SIG-M5 treated with dmso at 0.1 percent for 504 hours (cell line): ENCODE measurements around the gene ABHD15.

ENCODE experiments used
- DNase-seq: peaks from one replicate; lab custom pipeline; 2025; ENCODE audit not compliant: unreplicated experiment; lab: John Stamatoyannopoulos, UW

The ABHD15 gene

DNA sequence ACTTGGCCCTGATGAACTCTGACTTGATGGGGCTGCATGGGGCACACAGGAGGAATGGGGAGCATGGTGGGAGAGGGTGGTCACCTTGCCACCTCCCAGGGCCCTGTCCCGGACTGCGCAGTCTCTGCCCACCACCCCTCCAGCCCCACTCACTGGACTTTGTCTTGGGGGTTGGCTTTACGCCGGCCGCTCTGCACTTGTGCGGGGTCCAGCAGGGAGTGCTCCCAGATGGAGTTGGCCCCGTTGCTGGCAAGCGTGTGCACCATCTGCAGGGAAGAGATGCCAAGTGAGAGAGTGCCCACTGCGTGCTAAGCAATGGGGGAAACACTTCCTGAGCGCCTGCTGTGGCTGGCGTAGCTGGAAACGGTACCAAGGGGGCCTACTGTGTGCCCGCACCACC is 15.9 kb upstream of the ABHD15 start:
- no peak for DNase-seq

DNA sequence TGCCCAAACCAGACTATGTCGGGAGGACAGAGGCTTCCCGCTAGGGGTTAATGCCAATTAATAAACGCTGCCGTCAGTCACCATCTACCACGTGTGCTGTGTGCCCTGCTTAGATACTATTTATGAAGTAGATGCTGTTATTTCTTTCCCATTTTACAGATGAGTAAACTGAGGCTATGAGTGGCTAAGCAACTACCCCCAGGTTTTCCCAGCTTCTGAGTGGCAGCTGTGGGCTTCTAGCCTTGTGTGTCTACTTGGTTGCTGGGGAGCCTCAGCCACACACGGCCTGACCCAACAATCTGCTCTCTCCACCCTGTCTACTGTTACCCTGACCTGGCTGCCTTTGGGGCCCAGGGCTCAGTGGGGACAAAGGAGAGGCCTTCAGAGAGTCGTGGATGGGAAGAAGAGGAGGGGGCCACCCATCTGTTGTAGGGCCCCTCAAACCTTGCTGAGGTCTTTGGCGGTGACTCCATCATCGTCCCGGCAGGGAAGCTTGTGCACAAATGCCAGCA is 15.5 kb upstream of the ABHD15 start:
- DNase-seq: no peak

DNA sequence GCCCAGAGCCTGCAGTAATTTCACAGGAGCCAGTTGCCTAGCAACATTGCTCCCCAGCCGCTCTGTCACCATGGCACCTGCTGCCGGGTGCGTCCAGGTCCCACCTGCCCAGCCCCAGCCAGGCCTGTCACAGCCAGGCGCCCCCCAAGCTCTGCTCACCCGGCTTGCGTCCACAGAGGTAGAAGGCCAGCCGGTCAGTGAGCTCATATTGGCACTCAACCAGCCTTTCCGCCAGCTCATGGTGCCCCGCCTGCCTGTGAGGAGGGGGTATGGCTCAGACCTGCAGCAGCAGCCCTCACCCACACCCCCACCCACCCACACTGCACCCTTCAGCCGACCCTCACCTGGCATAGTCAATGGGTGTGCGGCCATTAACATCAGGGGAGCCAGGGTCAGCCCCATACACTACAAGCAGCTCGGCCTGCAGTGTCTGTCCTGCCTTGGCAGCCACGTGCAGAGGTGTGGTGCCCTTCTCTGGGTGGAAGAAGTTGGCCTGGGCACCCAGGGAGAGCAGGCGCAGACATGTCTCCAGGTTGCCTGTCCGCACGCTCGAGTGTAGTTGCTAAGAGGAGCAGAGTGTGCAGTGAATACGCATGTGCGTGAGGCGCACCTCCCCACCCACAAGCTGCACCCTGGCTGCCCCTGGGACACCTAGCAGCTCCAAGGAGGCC is 14.9 kb upstream of the ABHD15 start:
- no peak for DNase-seq

DNA sequence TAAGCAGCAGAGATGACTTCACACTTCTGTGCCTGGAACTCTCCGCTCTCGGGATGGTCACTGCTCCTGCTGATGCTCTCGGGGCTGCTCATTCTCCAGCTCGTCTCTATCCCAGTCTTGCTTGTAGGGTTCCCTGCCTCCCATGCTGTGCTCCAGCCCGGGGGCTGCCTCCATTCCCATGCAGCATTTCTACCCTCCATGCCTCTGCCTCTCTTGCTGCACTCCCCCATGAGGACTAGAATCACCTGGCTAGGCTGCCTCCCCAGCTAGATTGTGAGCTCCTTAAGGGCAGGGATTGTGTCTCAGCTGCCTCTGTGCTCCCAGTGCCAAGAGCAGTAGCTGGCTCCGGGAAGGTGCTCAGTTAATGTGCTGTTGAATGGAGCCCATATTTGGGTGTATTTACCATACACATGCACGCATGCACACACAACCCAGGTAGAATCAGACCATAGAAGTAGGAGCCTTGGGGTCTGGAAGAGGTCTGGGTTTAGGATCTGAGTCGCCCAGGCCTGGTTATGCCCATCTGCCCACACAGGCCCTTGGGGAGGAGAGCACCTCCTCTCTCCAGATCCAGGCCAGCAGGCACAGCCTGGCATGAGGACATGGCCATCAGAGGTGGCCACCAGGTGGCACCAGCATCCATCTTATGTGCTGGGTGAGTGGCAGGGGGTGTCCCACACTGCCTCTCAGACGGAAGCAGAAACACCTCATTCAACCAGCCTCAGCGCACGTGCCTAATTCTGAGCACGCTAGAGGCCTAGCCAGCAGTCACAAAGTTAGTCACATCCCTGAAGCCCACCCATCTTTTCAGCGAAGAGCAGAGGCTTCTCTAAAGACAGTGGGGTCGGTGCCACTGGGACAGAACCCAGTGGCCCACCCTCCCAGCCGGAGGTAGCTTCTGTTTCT is 13.3 kb upstream of the ABHD15 start:
- DNase-seq: peak; percentile 79

DNA sequence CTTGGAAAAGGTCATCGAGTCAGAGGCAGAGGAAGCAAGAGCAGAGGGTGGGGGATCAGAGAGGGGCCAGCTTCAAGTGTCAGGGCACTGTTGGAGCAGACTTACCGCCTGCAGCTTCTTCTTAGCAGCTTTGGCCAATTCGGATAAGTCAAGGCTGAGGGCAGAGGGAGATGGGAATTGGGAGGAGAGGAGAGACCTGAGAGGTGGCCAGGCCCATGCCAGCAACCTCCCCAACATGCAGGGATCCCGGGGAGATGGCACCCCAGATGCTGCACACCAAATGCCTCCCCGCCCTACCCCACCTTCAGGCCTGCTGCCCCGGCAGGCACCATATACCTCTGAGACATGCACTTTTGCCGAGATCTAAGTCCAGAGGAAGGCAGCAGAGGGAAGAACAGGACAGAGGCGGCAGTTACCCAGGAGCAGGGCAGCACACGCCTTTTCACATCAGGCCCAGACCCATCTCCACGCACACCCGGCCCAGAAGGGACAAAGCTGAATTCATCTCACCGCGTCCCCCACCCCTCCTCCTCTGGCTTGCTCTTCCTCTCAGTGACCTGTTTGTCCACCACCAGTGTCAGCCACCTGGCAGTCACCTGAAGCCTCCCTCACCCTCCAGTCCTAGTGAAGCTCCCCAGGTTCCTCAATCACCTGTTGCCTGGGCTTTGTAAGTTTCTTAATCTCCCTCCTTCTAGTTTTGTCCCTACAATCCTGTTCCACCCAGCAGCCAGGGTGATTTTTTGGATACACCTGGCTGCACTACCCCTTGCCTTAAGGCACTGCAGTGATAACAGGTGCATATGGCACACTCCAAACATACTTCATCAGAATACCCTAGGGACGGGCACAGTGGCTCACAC is 12.0 kb upstream of the ABHD15 start:
- DNase-seq: no peak

DNA sequence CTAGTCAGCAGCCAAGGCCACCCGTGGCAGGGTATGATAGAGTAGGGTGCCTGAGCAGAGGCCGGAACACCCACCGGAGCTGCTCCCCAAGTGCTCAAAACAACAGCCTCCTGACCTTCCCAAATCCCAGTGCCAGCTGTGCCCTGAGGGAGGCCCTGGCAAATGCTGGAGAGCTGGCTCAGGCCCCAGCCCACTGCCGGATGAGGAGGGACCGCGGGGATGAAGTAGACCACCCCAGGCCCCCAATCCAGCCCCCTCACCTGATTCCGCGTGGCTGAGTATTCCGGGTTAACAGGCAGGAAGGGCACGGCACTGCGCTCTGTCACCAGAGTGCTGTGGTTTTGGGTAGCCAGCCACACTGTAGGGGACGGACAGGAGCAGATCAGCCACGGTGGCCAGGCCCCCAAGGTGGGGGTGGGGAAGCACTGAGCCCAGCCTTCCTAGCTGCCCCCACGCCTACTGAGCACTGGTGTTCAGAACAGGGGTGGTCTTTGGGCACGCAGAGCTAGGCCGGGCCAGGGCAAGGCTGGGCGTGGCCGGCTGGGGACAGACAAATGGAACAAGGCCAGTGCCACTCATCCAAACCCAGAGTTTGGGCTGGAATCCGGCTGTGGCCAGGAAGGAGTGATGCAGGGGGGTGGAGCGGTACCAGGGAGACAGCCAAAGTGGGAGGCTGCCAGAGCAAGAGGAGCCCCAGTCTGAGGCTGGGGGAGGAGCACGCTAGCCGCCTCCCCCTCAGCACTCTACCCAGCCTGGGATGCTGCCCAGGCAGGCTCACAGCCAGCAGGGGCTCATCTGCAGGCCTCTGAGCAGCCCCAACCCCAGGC is 10.8 kb upstream of the ABHD15 start:
- no peak for DNase-seq

DNA sequence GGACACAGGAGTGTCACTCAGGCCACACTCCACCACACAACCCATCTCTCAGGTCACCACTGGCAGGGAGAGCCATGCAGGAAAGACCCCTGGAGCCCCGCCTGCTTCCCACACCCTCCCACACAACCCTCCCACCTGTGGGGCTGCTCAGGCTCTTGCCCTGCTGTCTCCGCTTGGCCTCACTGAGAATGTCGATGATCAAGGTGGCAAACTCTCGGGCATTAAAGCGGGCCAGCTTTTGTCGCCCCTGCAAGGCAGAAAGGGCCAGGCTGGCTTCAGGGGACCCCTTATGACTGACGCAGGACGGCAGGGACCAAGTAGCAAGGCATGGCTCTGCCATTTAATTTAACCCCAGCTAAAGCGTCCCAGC is 10.1 kb upstream of the ABHD15 start:
- DNase-seq: no peak

DNA sequence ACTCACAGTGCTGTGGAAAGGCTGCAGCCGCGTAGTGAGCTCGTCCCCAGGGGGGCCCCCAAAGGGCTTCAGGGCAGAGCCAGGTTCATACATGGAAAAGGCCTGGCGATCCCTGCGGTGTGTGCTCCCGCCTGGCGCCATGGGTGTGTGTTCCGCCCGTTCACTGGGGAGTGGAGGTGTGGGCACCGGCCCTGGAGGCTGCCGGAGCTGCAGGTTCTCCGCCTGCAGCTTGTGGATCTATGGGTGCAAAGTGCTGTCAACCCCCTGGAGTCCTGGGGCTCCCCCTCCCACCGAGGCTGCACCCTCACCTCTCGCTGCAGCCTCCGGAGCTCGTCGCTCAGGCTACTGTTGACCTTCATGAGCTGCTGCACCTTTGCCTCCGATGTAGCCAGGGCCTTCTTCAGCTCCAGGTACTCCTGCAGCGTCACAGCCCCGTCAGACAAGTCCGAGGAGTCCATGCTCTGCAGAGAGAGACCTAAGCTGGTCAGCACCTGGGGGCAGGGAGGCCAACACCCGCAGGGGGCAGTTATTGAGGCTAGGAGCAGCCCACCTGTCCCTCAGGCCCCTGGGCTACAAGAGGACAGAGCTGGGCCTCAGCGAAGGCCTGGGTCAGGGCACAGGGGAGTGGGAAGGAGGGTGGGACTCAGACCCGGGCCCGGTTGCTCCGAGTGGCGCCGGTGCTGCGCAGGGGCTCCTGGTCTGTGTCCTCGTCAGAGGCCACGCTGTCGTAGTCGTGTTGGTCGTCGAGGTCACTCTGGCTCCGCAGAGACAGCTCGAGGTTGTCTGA is 9.6 kb upstream of the ABHD15 start:
- no peak for DNase-seq

DNA sequence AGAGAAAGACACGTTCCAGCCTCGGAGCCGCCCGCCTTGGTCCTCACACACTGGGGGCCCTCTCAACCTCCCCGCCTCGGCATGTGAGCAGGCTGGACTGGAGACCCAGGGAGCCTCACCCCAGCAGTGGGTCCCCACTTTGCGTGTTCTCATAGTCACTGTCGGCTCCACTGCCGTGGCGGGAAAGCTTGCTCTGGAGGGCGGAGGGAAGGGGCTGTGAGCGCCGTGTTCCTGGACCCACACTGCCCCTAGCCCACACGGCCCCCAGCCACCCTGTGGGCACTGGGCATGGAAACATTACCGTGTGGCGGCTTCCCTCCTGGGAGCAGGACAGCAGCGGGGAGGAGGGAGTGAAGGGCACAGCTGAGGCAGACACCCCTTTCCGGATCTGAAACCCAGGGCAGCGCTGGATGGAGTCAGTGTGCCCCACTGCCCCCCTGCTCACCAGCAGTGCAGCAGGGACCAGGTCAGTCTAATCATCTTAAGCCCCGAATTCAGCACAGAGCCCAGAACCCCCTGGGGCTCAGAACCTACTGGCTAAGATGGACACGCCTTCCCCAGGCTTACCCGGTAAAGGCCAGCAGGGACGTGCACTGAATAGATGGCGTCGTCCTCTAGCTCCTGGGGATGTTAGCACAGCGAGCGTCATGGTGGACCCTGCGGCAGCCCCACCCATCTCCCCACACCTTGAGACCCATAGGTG is 8.8 kb upstream of the ABHD15 start:
- no peak for DNase-seq

DNA sequence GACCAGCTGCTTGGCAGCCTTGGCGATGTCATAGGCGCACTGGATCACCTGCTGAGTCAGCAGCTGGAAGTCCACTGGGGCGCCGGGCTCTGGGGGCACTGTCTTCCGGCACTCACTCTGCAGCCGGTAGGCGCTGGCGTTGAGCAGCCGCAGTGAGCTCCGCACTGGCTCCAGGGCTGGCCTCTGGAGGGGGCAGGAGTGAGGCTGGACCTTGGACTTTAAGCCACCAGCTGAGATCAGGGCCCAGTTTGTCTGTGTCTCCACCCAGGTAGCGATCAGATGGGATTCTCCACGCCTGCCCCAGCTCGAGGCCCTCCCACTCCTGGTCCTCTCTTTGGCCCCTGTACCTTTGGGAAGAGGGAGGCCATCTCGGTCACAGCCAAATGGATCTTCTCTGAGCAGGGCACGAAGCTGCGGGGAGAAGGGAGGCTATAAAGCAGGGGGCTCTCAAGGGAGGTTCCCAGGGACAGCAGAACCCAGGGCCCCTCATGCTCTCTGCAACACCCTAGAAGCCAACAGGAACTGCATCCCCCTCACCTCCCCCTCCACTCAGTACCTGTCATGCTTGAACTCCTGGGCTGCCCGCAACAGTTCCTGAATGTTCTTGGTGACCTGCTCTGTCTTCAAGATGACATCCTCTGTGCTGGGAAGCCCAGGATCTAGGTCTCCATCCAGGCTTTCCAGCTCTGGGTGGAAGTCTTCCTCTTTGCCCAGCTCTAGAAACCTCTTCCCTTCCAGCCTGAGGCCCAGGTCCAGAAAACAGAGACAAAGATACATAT is 8.1 kb upstream of the ABHD15 start:
- DNase-seq: no peak

DNA sequence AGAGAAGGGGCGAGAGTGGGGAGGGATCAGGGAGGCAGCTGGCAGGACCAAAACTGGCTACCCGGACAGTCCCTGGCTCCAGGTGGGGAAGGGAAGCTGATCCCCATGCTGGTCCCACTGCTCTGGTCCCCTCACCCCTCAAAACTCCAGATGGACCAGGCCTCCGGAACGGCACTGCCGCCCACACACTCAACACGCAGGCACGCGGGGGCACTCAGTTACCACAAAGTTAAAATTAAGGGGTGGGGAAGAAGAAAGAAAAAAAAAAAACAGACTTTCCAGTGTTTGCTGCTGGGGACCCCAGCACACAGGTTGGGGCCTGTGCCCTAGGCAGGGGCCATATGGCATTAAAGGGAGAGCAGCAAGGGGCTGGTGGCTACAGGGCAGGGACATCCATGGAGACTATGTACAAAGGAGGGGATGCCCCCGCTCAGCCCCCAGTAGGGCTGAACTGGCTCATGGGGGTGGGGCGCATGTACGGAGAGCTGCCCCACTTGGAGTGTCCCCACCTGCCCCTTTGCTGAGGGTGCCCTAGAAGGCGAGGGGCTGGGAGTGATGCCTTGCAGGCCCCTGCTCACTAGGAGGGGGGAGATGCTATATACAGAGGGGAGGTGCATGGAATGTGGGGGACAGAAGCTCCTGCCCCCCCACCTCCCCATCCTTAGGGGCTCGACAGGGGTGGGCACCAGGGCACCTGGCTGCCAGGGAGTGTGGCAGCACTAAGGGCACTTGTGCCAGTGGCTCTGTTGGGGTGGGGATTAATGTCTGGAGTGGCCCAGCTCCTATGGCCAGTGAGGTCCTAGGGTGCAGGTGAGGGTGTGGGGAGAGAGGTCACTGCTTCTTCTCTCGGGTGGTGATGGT is 7.3 kb upstream of the ABHD15 start:
- no peak for DNase-seq

DNA sequence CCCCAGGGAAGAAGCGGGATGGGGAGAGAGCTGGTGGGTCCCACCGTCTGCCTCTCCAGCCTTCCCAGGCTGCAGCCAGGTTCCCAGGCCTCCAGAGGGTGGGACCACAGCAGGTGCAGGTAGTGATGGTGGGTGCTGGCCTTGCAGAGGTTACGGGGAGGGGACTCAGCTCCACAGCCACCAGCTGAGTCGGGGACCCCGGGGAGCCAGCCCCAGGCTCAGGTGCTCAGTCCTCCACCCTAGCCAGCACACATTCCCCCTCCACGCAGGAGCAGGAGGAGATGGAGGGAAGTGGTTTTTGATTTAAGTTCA is 6.7 kb upstream of the ABHD15 start:
- no peak for DNase-seq

DNA sequence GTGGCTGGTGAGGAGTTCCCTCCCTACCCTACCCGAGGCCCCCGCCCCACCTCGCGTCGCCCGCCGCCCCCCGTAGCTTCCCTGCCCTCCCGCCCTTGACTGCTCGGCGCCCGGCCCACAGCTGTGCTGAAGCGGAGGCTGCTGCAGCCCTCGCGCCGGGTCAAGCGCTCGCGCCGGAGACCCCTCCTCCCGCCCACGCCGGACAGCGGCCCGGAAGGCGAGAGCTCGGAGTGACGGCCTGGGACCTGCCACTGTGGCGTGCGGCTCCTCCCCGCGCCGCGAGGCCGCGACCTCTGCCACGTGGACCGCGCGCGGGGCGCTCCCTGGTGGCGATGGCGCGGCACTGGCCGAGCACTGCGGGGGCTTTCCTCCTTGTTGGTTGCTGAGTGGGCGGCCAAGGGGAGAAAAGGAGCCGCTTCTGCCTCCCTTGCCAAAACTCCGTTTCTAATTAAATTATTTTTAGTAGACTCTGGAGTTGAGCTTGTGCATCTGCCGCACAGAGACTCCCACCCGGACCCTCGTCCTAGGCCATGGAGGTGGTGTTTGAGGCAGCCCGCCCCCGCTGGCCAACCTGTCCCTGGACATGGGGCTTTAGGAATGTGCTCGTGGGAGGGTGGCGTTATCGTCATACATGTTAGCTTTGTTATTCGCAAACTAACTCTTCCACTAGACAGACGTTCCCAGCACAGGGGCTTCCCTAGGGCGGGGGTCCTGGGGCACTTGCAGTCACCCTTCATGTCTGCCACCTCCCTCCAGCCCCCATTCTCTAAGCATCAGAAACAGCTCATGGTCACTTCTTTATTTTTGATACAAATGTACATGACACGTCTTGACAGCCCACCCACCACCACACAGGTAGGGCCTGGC is 6.1 kb upstream of the ABHD15 start:
- no peak for DNase-seq

DNA sequence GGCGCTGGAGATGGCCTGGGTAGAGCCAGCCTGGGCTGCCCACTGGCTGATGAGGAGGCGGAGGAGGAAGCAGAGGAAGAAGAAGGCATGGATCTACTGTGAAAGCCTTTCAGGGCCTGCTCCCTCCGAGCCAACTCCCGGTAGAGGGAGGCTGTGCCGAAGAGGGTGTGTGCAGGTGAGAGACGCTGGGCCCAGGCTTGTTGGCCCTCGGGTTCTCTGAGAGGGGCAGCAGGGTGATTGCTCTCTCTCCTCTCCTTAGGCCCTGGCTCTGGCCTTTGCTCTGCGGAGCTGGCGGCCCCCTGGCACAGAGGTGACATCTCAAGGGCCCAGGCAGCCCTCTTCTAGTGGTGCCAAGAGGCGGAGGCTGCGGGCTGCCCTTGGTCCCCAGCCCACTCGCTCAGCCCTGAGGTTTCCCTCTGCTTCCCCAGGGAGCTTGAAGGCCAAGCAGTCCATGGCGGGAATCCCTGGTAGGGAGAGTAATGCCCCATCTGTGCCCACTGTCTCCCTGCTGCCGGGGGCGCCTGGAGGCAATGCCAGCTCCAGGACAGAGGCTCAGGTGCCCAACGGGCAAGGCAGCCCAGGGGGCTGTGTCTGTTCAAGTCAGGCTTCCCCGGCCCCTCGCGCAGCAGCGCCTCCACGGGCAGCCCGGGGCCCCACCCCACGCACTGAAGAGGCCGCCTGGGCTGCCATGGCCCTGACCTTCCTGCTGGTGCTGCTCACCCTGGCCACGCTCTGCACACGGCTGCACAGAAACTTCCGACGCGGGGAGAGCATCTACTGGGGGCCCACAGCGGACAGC is 5.2 kb upstream of the ABHD15 start:
- DNase-seq: no peak

DNA sequence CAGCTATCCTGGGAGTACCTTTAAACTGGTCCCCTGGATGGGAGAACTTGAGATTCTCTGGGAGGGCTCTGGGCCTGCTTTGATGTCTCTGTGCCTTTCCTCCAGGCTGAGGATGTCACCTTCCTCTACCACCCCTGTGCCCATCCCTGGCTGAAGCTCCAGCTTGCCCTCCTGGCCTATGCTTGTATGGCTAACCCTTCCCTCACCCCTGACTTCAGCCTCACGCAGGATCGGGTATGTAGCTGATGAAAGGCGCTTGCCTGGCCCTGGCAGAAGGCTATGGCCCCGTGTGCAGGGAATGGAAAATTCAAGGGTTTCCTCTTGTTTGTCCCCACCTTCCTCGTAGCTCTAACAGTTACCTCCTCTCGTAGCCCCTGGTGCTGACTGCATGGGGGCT is 4.6 kb upstream of the ABHD15 start:
- DNase-seq: no peak

DNA sequence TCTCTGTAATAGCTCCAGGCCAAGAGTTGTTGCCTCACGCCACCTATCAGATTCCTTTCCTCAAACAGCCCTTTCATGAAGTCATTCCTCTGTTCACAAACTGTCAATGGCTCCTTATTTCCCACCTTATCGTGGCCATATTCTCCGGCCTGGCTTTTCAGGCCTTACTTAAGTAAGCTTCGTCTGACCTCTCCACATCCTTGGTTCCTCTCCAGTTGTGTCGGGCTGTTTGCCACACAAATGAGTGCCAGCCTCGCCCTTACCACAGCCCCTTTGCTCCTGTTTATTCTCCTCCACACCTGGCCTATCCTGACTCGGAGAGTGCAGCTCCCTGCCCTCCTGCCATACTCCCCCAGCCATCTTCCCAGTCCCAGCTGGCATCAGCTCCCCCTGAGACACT is 3.7 kb upstream of the ABHD15 start:
- no peak for DNase-seq
